Right lobe of liver (tissue), 6 donors: ENCODE results near the gene NEK4. TPM values are rescaled to one million over a fixed set of nuclear protein-coding genes. Genes with fewer than 3 reads are reported as not detected.
A peak's percentile ranks its signal among the peaks of the same experiment; 100 is the strongest.

Experiments used
- ATAC-seq, 4 donors: fragments of 200-7000 bp; cut with Tn5 transposase; one replicate each; pipeline ENCODE4 v1.9.1; 2020; ENCODE audit warnings: mild to moderate bottlenecking in 4 of 4, moderate library complexity in 4 of 4
- DNase-seq, 3 donors: peaks; one replicate each; pipeline ENCODE4 v3.0.0-alpha.2; 2020
- H3K27ac ChIP-seq, 3 donors: fragments of 200-600 bp; one replicate each; pipeline ENCODE4 v1.8.0; 2022
- H3K27me3 ChIP-seq, 2 donors: fragments of 200-600 bp; one replicate each; pipeline ENCODE4 v1.8.0; 2022
- H3K36me3 ChIP-seq, 4 donors: fragments of 200-600 bp; sonication (generic) in 1 of 4; one replicate each; pipeline versions ENCODE4 v1.5.1 to v1.8.0; 2017 to 2022; ENCODE audit warnings: control low read depth in 1 of 4
- H3K4me1 ChIP-seq, 4 donors: fragments of 200-600 bp; sonication (generic) in 1 of 4; one replicate each; pipeline versions ENCODE4 v1.5.1 to v1.8.0; 2017 to 2022; ENCODE audit warnings: control low read depth in 1 of 4
- H3K4me3 ChIP-seq, 3 donors: fragments of 200-600 bp; one replicate each; pipeline ENCODE4 v1.8.0; 2022
- H3K9me3 ChIP-seq, 4 donors: fragments of 200-600 bp; sonication (generic) in 1 of 4; one replicate each; pipeline versions ENCODE4 v1.5.1 to v1.8.0; 2017 to 2022; ENCODE audit warnings: control low read depth in 1 of 4
- CTCF ChIP-seq, 4 donors: fragments of 200-600 bp in 3 of 4; fragments of 450-650 bp in 1 of 4; IDR thresholded peaks; one replicate each; pipeline versions ENCODE4 v1.5.1 to v1.8.0; 2016 to 2022; ENCODE audit warnings: antibody characterized with exemption in 4 of 4, mild to moderate bottlenecking in 2 of 4
- POLR2A ChIP-seq: fragments of 450-650 bp; IDR thresholded peaks from one replicate; pipeline ENCODE4 v1.6.1; 2017; ENCODE audit warnings: antibody characterized with exemption, mild to moderate bottlenecking
- WGBS: methylation state at CpG from one replicate; pipeline ENCODE4 v1.1.6; 2018; ENCODE audit warnings: low coverage, low lambda C conversion rate; ENCODE audit not compliant: insufficient coverage; ENCODE audit errors: missing lambda C conversion rate; 5-methylcytosine and 5-hydroxymethylcytosine counted together
- intact Hi-C, 2 donors: fragments of 100-400 bp; cut with DNase I; formaldehyde crosslinking; loops; one replicate each; pipeline versions ENCODE4 v1.11.2 to v1.14.1; 2022
- total RNA-seq, 6 experiments: library from RNA; depleted of rRNA in 2 of 6; stranded (reverse); fragments of >200 nt in 2 of 6; fragmentation: NEBNext Ultra II Directional in 3 of 6; extraction: Animal tissue kit (Norgen Biotek cat#: 25700) in 3 of 6; gene quantifications; one replicate each; pipeline versions ENCODE4 v1.1.0 to v1.2.4, GENCODE V29; 2016 to 2023
- donor health status: DM: no; HTN: yes; CAD: no.
- donor health status: DM: no; HTN: no; CAD: no.
- donor health status: DM: no; HTN: no; CAD: no.
- donor health status: DM: no; HTN: yes; CAD: no.
- donor health status: DM: no; HTN: yes; CAD: no.

NEK4 gene
- total RNA-seq, 6 experiments from 2014 or later = 7.3 to 18.9 (median 14.8) TPM

GRCh38 chr3:52774066-52774713, 3.5 kb upstream of the NEK4 start:
- intact Hi-C loops = no loop called here
- H3K27ac ChIP-seq = peak overlapping the region; percentile 77 to 95 (median 86)
- no peak for DNase-seq
- TF ChIP-seq CTCF (IDR thresholded peaks at IDR 0.05) = no peak
- no peak for TF ChIP-seq POLR2A
- no peaks in the 10 kb centered on the region for H3K27me3 ChIP-seq
- H3K4me3 ChIP-seq = peak overlapping the region in 2 of 3 donors; percentile 23 to 33
- peaks cover 0 to 65% (median 22%) of the 10 kb centered on the region in 4 donors for H3K4me1 ChIP-seq
- no peaks in the 10 kb centered on the region for H3K36me3 ChIP-seq
- 35% methylated on average over 5 of the region's 8 CpGs for WGBS
- no peak for ATAC-seq
- no peaks in the 10 kb centered on the region for H3K9me3 ChIP-seq

- ATAC-seq (peak in 3 of 4 donors; percentile 2 to 8 (median 5)), DNase-seq (peak; percentile 35 to 78 (median 76))
- peak overlapping the region in 2 of 3 donors; percentile 7 to 33 for H3K4me3 ChIP-seq
- H3K4me1 ChIP-seq = peaks cover 0 to 66% (median 20%) of the 10 kb centered on the region in 4 donors
- no peaks in the 10 kb centered on the region for H3K9me3 ChIP-seq
- H3K27ac ChIP-seq = peak overlapping the region in 2 of 3 donors; percentile 77 to 95
- intact Hi-C loops = no loop called here
- WGBS = 44% methylated on average over 11 of the region's 13 CpGs
- TF ChIP-seq CTCF (IDR thresholded peaks at IDR 0.05) (no peak), POLR2A (no peak)
- peaks cover 0 to under 1% (median 0%) of the 10 kb centered on the region in 4 donors for H3K36me3 ChIP-seq
- no peaks in the 10 kb centered on the region for H3K27me3 ChIP-seq
Measured at GRCh38 chr3:52773361-52774065, 2.8 kb upstream of the NEK4 start.

GRCh38 chr3:52771702-52772101, 962 bp upstream of the NEK4 start:
- intact Hi-C loops = no loop called here

GRCh38 chr3:52771334-52771681, 568 bp upstream of the NEK4 start:
- ATAC-seq (no peak), DNase-seq (no peak)
- Histone ChIP-seq H3K27ac (peak overlapping the region; percentile 52 to 67 (median 62)), H3K4me3 (peak overlapping the region; percentile 57 to 94 (median 64)), H3K4me1 (peaks cover 0 to 59% (median 19%) of the 10 kb centered on the region in 4 donors), H3K36me3 (peaks cover 0 to 11% (median under 1%) of the 10 kb centered on the region in 4 donors), H3K27me3 (no peaks in the 10 kb centered on the region), H3K9me3 (no peaks in the 10 kb centered on the region)
- no peak for TF ChIP-seq CTCF (IDR thresholded peaks at IDR 0.05)
- no peak for TF ChIP-seq POLR2A
- 59% methylated on average over 5 of the region's 5 CpGs for WGBS
- intact Hi-C loops = no loop called here

More at GRCh38 chr3:52771702-52772101, 962 bp upstream of the NEK4 start:
- ATAC-seq (no peak), DNase-seq (no peak)
- WGBS = 94% methylated on average over 9 of the region's 10 CpGs
- Histone ChIP-seq H3K36me3 (peaks cover 0 to 11% (median 0%) of the 10 kb centered on the region in 4 donors), H3K27ac (peak overlapping the region; percentile 52 to 67 (median 62)), H3K9me3 (no peaks in the 10 kb centered on the region), H3K4me1 (peaks cover 0 to 63% (median 20%) of the 10 kb centered on the region in 4 donors), H3K4me3 (no peak overlapping the region), H3K27me3 (no peaks in the 10 kb centered on the region)
- TF ChIP-seq CTCF (IDR thresholded peaks at IDR 0.05) (no peak), POLR2A (no peak)
